HCT116 (cell line): ENCODE measurements around the gene VAMP2. TPM values are rescaled to one million over a fixed set of nuclear protein-coding genes. Genes with fewer than 3 reads are reported as not detected.

Experiments used
- ATAC-seq: fragments of 200-7000 bp; cut with Tn5 transposase; 2 replicates; pipeline ENCODE4 v1.9.1; 2020; ENCODE audit warnings: mild to moderate bottlenecking, moderate library complexity
- BruUV-seq: library from RNA; stranded (reverse); fragments of 400-500 nt; replicated peaks from 2 replicates; lab custom pipeline; 2021; lab: Mats Ljungman, UMichigan
- CTCF ChIA-PET: fragments of 300-600 bp; sonication (Branson Sonifier 250); formaldehyde crosslinking; loops from one replicate; lab custom pipeline; 2021; ENCODE audit warnings: antibody characterized with exemption; lab: Charles Lee
- POLR2A ChIA-PET: fragments of 300-600, 350-600 bp; sonication (Branson Sonifier 250); formaldehyde crosslinking; loops from one replicate; lab custom pipeline; 2021; ENCODE audit warnings: antibody characterized with exemption; lab: Charles Lee
- RAD21 ChIA-PET, 2 experiments: fragments of 300-600 bp; sonication (Branson Sonifier 250); formaldehyde crosslinking; loops; one replicate each; lab custom pipeline; 2023; ENCODE audit warnings: low total read pairs in 2 of 2; ENCODE audit not compliant: uncharacterized antibody in 2 of 2, unreplicated experiment in 2 of 2, low non-redundant PET in 1 of 2; lab: Charles Lee
- DNase-seq: peaks from one replicate; pipeline ENCODE4 v3.0.0-alpha.2; 2010; ENCODE audit warnings: low read depth, low spot score
- H2AFZ ChIP-seq: fragments of 200-600 bp; shearing (Covaris generic), sonication (generic); 2 replicates; pipeline ENCODE4 v1.6.1; 2017; ENCODE audit warnings: low read depth, mixed run types, mixed read lengths, antibody characterized with exemption, low read length; ENCODE audit not compliant: poor library complexity, severe bottlenecking
- H3K27ac ChIP-seq: 2 replicates; pipeline ENCODE4 v1.5.1; 2012; ENCODE audit warnings: low read depth, low read length
- H3K27me3 ChIP-seq: fragments of 200-600 bp; sonication (generic); 2 replicates; pipeline ENCODE4 v1.6.1; 2016; ENCODE audit warnings: mixed run types, low read length, mixed read lengths; ENCODE audit not compliant: insufficient read depth
- H3K36me3 ChIP-seq, 2 experiments: fragments of 200-500 bp in 1 of 2; fragments of 200-600 bp in 1 of 2; sonication (Bioruptor generic) in 1 of 2; sonication (generic) in 1 of 2; 2 replicates each; pipeline versions ENCODE4 v1.5.1 to v1.6.1; 2014 to 2016; ENCODE audit warnings: low read length in 2 of 2, inconsistent platforms in 1 of 2, mixed read lengths in 1 of 2, mixed run types in 1 of 2; ENCODE audit not compliant: insufficient read depth in 2 of 2, control insufficient read depth in 1 of 2
- H3K4me1 ChIP-seq, 2 experiments: fragments of 200-600 bp in 1 of 2; sonication (generic) in 1 of 2; 2 replicates each; pipeline versions ENCODE4 v1.5.1 to v1.6.1; 2012 to 2017; ENCODE audit warnings: low read length in 2 of 2, inconsistent platforms in 1 of 2, mild to moderate bottlenecking in 1 of 2, mixed read lengths in 1 of 2, mixed run types in 1 of 2, moderate library complexity in 1 of 2; ENCODE audit not compliant: insufficient read depth in 2 of 2, control insufficient read depth in 1 of 2
- H3K4me2 ChIP-seq: fragments of 200-600 bp; sonication (generic); 2 replicates; pipeline ENCODE4 v1.6.1; 2017; ENCODE audit warnings: mixed run types, low read length, mixed read lengths
- H3K4me3 ChIP-seq, 2 experiments: fragments of 200-600 bp in 1 of 2; sonication (generic) in 1 of 2; replicated peaks in 1 of 2; 2 replicates each; pipeline ENCODE4 v1.5.1; 2011 to 2016; ENCODE audit warnings: low read length in 2 of 2, control low read depth in 1 of 2, low read depth in 1 of 2, mild to moderate bottlenecking in 1 of 2, mixed read lengths in 1 of 2, mixed run types in 1 of 2
- H3K79me2 ChIP-seq: fragments of 200-600 bp; sonication (generic); 2 replicates; pipeline ENCODE4 v1.6.1; 2017; ENCODE audit warnings: mild to moderate bottlenecking, mixed run types, low read length, moderate library complexity, mixed read lengths; ENCODE audit not compliant: insufficient read depth
- H3K9ac ChIP-seq: fragments of 200-600 bp; sonication (generic); 2 replicates; pipeline ENCODE4 v1.6.1; 2016; ENCODE audit warnings: low read length, mixed read lengths
- H3K9me2 ChIP-seq: fragments of 200-600 bp; sonication (generic), shearing (Covaris generic); 2 replicates; pipeline ENCODE4 v1.6.1; 2017; ENCODE audit warnings: mixed run types, mild to moderate bottlenecking, moderate library complexity; ENCODE audit not compliant: insufficient read depth
- H3K9me3 ChIP-seq, 2 experiments: fragments of 200-500 bp in 1 of 2; fragments of 200-600 bp in 1 of 2; sonication (Bioruptor generic) in 1 of 2; sonication (generic) in 1 of 2; 2 replicates each; pipeline ENCODE4 v1.6.1; 2014 to 2017; ENCODE audit warnings: low read length in 2 of 2, mixed read lengths in 2 of 2, inconsistent platforms in 1 of 2, low read depth in 1 of 2, mild to moderate bottlenecking in 1 of 2, mixed run types in 1 of 2, moderate library complexity in 1 of 2; ENCODE audit not compliant: control insufficient read depth in 1 of 2, insufficient read depth in 1 of 2
- H4K20me1 ChIP-seq: fragments of 200-600 bp; sonication (generic), shearing (Covaris generic); 2 replicates; pipeline ENCODE4 v1.6.1; 2017; ENCODE audit warnings: mixed run types, mild to moderate bottlenecking, moderate library complexity; ENCODE audit not compliant: insufficient read depth
- CTCF ChIP-seq, 3 experiments: fragments of 200-600 bp in 1 of 3; sonication (generic) in 1 of 3; IDR thresholded peaks in 2 of 3; conservative IDR thresholded peaks in 1 of 3; 2 replicates each; pipeline ENCODE4 v1.5.1; 2012 to 2017; ENCODE audit warnings: low read depth in 2 of 3, low read length in 2 of 3, antibody characterized with exemption in 1 of 3, borderline replicate concordance in 1 of 3, control low read depth in 1 of 3, mild to moderate bottlenecking in 1 of 3, mixed read lengths in 1 of 3, mixed run types in 1 of 3, moderate library complexity in 1 of 3; ENCODE audit not compliant: insufficient read depth in 1 of 3
- ELF1 ChIP-seq: IDR thresholded peaks from 2 replicates; pipeline ENCODE4 v1.6.1; 2012; ENCODE audit warnings: low read depth, borderline replicate concordance
- RAD21 ChIP-seq: IDR thresholded peaks from 2 replicates; pipeline ENCODE4 v1.6.1; 2012; ENCODE audit warnings: low read depth, mild to moderate bottlenecking
- TCF7L2 ChIP-seq: IDR thresholded peaks from 2 replicates; pipeline ENCODE4 v1.7.0; 2011; ENCODE audit warnings: borderline replicate concordance, inconsistent platforms; ENCODE audit not compliant: insufficient read depth, insufficient read length; ENCODE audit errors: extremely low read depth
- YY1 ChIP-seq: IDR thresholded peaks from 2 replicates; pipeline ENCODE4 v1.6.1; 2011; ENCODE audit warnings: low read length, low read depth, moderate library complexity, mild to moderate bottlenecking; ENCODE audit not compliant: insufficient replicate concordance; ENCODE audit errors: extremely low read depth
- intact Hi-C: fragments of 100-400 bp; cut with micrococcal nuclease; formaldehyde crosslinking; loops from 2 replicates; pipeline ENCODE4 v1.10.0; 2022
- total RNA-seq: library from RNA; stranded (reverse); gene quantifications from one replicate; pipeline ENCODE4 v1.2.1, GENCODE V29; 2021; ENCODE audit not compliant: unreplicated experiment

The VAMP2 gene
- total RNA-seq, 1 experiment from 2014 or later: 35.9 TPM

- peak; percentile 68 for TF ChIP-seq YY1
Observed at GRCh38 chr17:8125154-8125946, 37.4 kb downstream of the VAMP2 start (continued).

- no peaks in the 10 kb centered on the region for H3K9me3 ChIP-seq
- H3K4me2 ChIP-seq: peak overlapping the region; percentile 86; the same call in 1 of the 2 replicates
- no TSS peak for BruUV-seq
- TF ChIP-seq ELF1 (no peak), TCF7L2 (no peak), RAD21 (no peak), CTCF (IDR thresholded peaks at IDR 0.05 in 2 of 3, conservative IDR thresholded peaks at IDR 0.05 in 1 of 3; ENCODE audit: borderline replicate concordance in 1 of 3, insufficient read depth in 1 of 3, low read depth in 2 of 3, low read length in 2 of 3) (no peak)
- DNase-seq: no peak
- no peaks in the 10 kb centered on the region for H3K9me2 ChIP-seq
- H4K20me1 ChIP-seq: peaks cover 3% of the 10 kb centered on the region; the same call in 1 of the 2 replicates
- H3K79me2 ChIP-seq: no peaks in the 10 kb centered on the region
- H3K9ac ChIP-seq: no peak overlapping the region
- no peaks in the 10 kb centered on the region for H3K36me3 ChIP-seq
- intact Hi-C loops: loop anchor here (5.0 to 10.0 kb wide), 2 partner anchors 260 to 437 kb away; partner anchors contain the start of genes RPL26, TP53 and WRAP53
- CTCF ChIA-PET: no interaction called here
- POLR2A ChIA-PET: no interaction called here
- no peaks in the 10 kb centered on the region for H3K27me3 ChIP-seq
- H3K4me3 ChIP-seq: no peak overlapping the region
- no peak overlapping the region for H2AFZ ChIP-seq
- ATAC-seq: no peak
- peaks cover 26 to 73% of the 10 kb centered on the region in 2 experiments for H3K4me1 ChIP-seq
- RAD21 ChIA-PET: no interaction called here
- no peak overlapping the region for H3K27ac ChIP-seq
Observed at GRCh38 chr17:8124350-8125153, 38.2 kb downstream of the VAMP2 start.
